ENCODE data around the gene NFATC2. TPM values are rescaled to one million over a fixed set of nuclear protein-coding genes. Genes with fewer than 3 reads are reported as not detected.
A peak's percentile ranks its signal among the peaks of the same experiment; 100 is the strongest.

The NFATC2 gene
- total and polyA plus RNA-seq, 12 donors = 0.43 to 5.7 (median 3.3) TPM

GRCh38 chr20:51342510-51343236 is 199.8 kb downstream of the NFATC2 start:
- Histone ChIP-seq H3K4me3 (no peak overlapping the region), H3K27me3 (no peaks in the 10 kb centered on the region), H3K27ac (no peak overlapping the region), H3K9me3 (no peaks in the 10 kb centered on the region), H3K36me3 (no peaks in the 10 kb centered on the region), H3K4me1 (peaks cover 0 to 9% (median 0%) of the 10 kb centered on the region in 9 donors)
- intact Hi-C loops (cut with DNase I) = no loop called here
- TF ChIP-seq, protein P1, sequence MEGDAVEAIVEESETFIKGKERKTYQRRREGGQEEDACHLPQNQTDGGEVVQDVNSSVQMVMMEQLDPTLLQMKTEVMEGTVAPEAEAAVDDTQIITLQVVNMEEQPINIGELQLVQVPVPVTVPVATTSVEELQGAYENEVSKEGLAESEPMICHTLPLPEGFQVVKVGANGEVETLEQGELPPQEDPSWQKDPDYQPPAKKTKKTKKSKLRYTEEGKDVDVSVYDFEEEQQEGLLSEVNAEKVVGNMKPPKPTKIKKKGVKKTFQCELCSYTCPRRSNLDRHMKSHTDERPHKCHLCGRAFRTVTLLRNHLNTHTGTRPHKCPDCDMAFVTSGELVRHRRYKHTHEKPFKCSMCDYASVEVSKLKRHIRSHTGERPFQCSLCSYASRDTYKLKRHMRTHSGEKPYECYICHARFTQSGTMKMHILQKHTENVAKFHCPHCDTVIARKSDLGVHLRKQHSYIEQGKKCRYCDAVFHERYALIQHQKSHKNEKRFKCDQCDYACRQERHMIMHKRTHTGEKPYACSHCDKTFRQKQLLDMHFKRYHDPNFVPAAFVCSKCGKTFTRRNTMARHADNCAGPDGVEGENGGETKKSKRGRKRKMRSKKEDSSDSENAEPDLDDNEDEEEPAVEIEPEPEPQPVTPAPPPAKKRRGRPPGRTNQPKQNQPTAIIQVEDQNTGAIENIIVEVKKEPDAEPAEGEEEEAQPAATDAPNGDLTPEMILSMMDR (IDR thresholded peaks at IDR 0.05) = no peak
- WGBS, 2 donors = 83 to 85% methylated on average over 8 of the region's 8 CpGs
- no peak for ATAC-seq
- DNase-seq = no peak

- TF ChIP-seq, protein P1 (IDR thresholded peaks at IDR 0.05) = no peak
- WGBS, 2 donors = 38 to 53% methylated on average over 3 of the region's 3 CpGs
- Histone ChIP-seq H3K9me3 (no peaks in the 10 kb centered on the region), H3K27me3 (peaks cover 0 to 4% (median 0%) of the 10 kb centered on the region in 7 donors), H3K4me3 (no peak overlapping the region), H3K36me3 (no peaks in the 10 kb centered on the region), H3K4me1 (peaks cover 0 to 9% (median 0%) of the 10 kb centered on the region in 9 donors), H3K27ac (no peak overlapping the region)
- ATAC-seq (peak in 1 of 8 donors; percentile 23), DNase-seq (no peak)
- intact Hi-C loops (cut with DNase I) = no loop called here
These were observed 200.9 kb downstream of the NFATC2 start for GRCh38 chr20:51341581-51341980.

DNA sequence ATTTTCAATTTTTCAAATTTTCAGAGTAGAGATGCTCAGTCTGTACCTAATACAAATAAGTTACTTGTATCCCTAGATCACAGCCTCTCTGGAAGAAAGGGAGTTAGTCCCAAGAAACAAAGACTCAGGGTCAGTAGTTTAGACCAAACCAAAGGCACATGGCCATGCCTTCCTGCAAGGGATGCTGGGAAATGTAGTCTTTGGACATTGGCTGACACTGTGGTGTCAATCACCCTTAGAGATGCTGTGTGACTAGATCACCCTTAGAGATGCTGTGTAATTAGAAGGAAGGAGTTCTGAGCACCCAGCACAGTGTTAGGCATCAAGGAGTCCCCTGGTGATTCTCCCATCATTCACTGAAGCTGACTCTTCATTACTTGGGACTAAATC is 202.1 kb downstream of the NFATC2 start:
- no peak overlapping the region for H3K4me3 ChIP-seq
- H3K27me3 ChIP-seq = peaks cover 0 to 4% (median 0%) of the 10 kb centered on the region in 7 donors
- no peak overlapping the region for H3K27ac ChIP-seq
- TF ChIP-seq, protein P1 (IDR thresholded peaks at IDR 0.05) = no peak
- intact Hi-C loops (cut with DNase I) = no loop called here
- ATAC-seq (no peak), DNase-seq (no peak)
- H3K9me3 ChIP-seq = no peaks in the 10 kb centered on the region
- peaks cover 0 to 9% (median 0%) of the 10 kb centered on the region in 9 donors for H3K4me1 ChIP-seq
- H3K36me3 ChIP-seq = no peaks in the 10 kb centered on the region

GRCh38 chr20:51339721-51340450 is 202.6 kb downstream of the NFATC2 start:
- no peak overlapping the region for H3K4me3 ChIP-seq
- intact Hi-C loops (cut with DNase I) = no loop called here
- TF ChIP-seq, protein P1 (IDR thresholded peaks at IDR 0.05) = no peak
- DNase-seq (no peak), ATAC-seq (peak in 3 of 8 donors; percentile 24 to 55 (median 38))
- no peaks in the 10 kb centered on the region for H3K36me3 ChIP-seq
- no peaks in the 10 kb centered on the region for H3K9me3 ChIP-seq
- WGBS, 2 donors = 41 to 49% methylated on average over 2 of the region's 2 CpGs
- no peak overlapping the region for H3K27ac ChIP-seq
- peaks cover 0 to 9% (median 0%) of the 10 kb centered on the region in 9 donors for H3K4me1 ChIP-seq
- H3K27me3 ChIP-seq = peaks cover 0 to 6% (median 0%) of the 10 kb centered on the region in 7 donors

All from heart right ventricle (tissue), 16 donors.